Measurements from ENCODE around the gene CLEC4G.

Gene CLEC4G

GRCh38 chr19:7704280-7705060 is 27.4 kb downstream of the CLEC4G start:
- peaks cover 66 to 100% of the 10 kb centered on the region in 2 donors for H3K4me1 Mint-ChIP-seq
- peak overlapping the region in 1 of 2 donors; percentile 40 for H3K4me3 Mint-ChIP-seq
- H3K36me3 Mint-ChIP-seq = peaks cover 42 to 61% of the 10 kb centered on the region in 2 donors
- H3K27ac Mint-ChIP-seq = peak overlapping the region; percentile 99
- no peaks in the 10 kb centered on the region for H3K27me3 Mint-ChIP-seq
- DNase-seq = no peak
- H3K9me3 Mint-ChIP-seq = peaks cover 9 to 11% of the 10 kb centered on the region in 2 donors
- ATAC-seq (replicated peaks) = no peak

DNA sequence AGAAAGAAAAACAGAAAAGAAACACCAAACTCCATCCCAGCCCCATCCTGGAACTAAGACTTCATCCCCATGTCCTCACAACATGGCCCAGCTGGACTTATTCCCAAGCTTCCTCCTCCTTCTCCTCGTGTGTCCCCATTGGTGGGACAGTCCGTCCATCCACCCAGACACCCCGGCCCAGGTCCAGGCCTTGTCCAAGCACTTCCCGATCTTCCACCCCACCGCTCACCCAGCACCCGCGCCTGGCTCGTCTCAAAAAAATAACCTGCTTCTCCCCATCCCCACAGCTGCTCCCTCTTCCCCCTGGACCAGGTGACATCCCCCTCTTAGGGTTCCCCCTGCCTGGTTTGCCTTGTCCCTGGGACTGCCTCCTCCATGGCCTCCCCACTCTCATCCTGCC is 28.6 kb downstream of the CLEC4G start:
- H3K27ac Mint-ChIP-seq = peak overlapping the region; percentile 99
- ATAC-seq (replicated peaks) = no peak
- peaks cover 63 to 99% of the 10 kb centered on the region in 2 donors for H3K4me1 Mint-ChIP-seq
- peaks cover 50 to 64% of the 10 kb centered on the region in 2 donors for H3K36me3 Mint-ChIP-seq
- no peaks in the 10 kb centered on the region for H3K27me3 Mint-ChIP-seq
- peaks cover 7% of the 10 kb centered on the region in 2 donors for H3K9me3 Mint-ChIP-seq
- no peak for DNase-seq
- H3K4me3 Mint-ChIP-seq = peak overlapping the region; percentile 54 to 69

DNA sequence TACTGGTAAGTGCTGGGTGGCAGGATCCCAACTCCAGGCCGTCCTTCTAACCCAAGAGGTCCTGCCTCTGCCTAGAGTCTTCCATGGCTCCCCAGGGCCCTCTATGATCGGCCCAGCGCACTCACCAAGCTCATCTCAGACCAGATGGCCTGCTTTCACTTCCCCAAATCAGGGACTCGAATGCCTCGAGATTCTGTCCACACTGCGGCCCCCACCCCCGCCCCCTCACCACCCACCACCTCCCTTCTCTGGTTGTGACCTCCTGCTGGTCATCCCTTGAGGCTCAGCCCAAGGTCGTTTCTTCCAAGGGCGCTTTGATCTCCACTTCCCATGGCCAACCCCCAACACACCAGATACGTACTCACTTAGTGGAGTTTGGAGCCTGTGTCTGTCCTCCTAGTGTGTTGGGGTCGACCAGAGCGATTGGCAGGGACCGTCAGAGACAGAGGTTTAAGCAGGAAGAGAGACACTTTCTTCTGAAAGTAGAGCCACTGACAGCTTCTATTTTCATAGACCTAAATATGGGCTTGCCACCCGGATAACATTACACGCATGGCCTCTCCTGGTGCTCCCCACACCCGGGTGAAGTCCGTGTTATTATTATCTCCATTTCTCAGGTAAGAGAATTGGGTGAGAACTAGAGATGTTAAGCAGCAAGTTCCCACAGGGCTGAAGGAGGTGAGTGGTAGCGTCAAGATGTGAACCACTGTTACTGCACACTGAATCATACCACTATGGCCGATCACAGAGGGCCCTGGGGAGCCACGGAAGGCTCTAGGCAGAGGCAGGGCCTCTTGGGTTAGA is 30.1 kb downstream of the CLEC4G start, which contains the start of gene FCER2:
Gene FCER2 (minus strand): TSS at position 478 of the 804 bp plus-strand sequence. CDS start 2,371 bp downstream, outside the sequence.
- ATAC-seq (replicated peaks) = peak; percentile 64 to 72
- H3K27ac Mint-ChIP-seq = peak within 1 kb of the TSS; percentile 99

GRCh38 chr19:7701049-7701653 is 30.8 kb downstream of the CLEC4G start:
- H3K36me3 Mint-ChIP-seq = peaks cover 64 to 80% of the 10 kb centered on the region in 2 donors
- no peak for DNase-seq
- H3K27ac Mint-ChIP-seq = peak overlapping the region; percentile 99
- peaks cover 59 to 99% of the 10 kb centered on the region in 2 donors for H3K4me1 Mint-ChIP-seq
- ATAC-seq (replicated peaks) = no peak
- H3K9me3 Mint-ChIP-seq = peaks cover 3 to 6% of the 10 kb centered on the region in 2 donors
- H3K4me3 Mint-ChIP-seq = no peak overlapping the region
- no peaks in the 10 kb centered on the region for H3K27me3 Mint-ChIP-seq

More for the DNA sequence above, 30.1 kb downstream of the CLEC4G start, which contains the start of gene FCER2:
- Mint-ChIP-seq H3K4me1 (peaks cover 61 to 99% of the 10 kb centered on the region in 2 donors), H3K36me3 (peaks cover 62 to 78% of the 10 kb centered on the region in 2 donors), H3K4me3 (no peak within 1 kb of the TSS), H3K27me3 (no peaks in the 10 kb centered on the region), H3K9me3 (peaks cover 7% of the 10 kb centered on the region in 2 donors)
- DNase-seq = peak; percentile 86

GRCh38 chr19:7699417-7700401 is 32.2 kb downstream of the CLEC4G start:
- Mint-ChIP-seq H3K4me3 (no peak overlapping the region), H3K27me3 (no peaks in the 10 kb centered on the region), H3K36me3 (peaks cover 70 to 86% of the 10 kb centered on the region in 2 donors), H3K9me3 (peaks cover 3 to 6% of the 10 kb centered on the region in 2 donors), H3K4me1 (peaks cover 51 to 91% of the 10 kb centered on the region in 2 donors), H3K27ac (peak overlapping the region; percentile 99)
- ATAC-seq (replicated peaks) (peak; percentile 39 to 46), DNase-seq (peak; percentile 81)

DNA sequence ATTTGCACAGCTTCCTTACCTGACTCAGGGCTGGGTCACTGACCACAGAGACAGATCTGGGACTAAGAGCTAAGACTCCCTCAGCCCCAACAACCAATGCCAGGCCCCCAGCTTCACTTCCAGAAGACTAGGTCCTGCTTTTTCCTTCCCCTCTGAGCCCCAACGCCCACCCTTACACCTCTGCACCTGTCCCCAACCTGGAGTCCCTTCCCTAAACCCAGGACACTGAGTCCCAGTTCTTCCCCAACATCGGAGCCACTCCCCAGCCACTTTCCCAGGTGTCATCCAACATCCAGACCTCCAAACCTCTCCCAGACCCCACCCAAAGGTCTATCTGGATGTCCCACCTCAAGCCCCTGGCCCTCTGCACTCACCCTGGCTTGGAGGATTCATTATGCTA is 32.9 kb downstream of the CLEC4G start:
- no peaks in the 10 kb centered on the region for H3K27me3 Mint-ChIP-seq
- DNase-seq (no peak), ATAC-seq (replicated peaks) (no peak)

GRCh38 chr19:7698583-7698982 is 33.3 kb downstream of the CLEC4G start:
- H3K4me1 Mint-ChIP-seq = peaks cover 47 to 89% of the 10 kb centered on the region in 2 donors

More for the DNA sequence above, 32.9 kb downstream of the CLEC4G start:
- Mint-ChIP-seq H3K36me3 (peaks cover 76 to 93% of the 10 kb centered on the region in 2 donors), H3K9me3 (peaks cover 3 to 6% of the 10 kb centered on the region in 2 donors), H3K4me1 (peaks cover 51 to 91% of the 10 kb centered on the region in 2 donors), H3K27ac (peak overlapping the region; percentile 99), H3K4me3 (no peak overlapping the region)

GRCh38 chr19:7697721-7698287 is 34.1 kb downstream of the CLEC4G start:
- peaks cover 43 to 81% of the 10 kb centered on the region in 2 donors for H3K4me1 Mint-ChIP-seq
- DNase-seq = no peak
- H3K9me3 Mint-ChIP-seq = peaks cover 3 to 6% of the 10 kb centered on the region in 2 donors
- peaks cover 75 to 87% of the 10 kb centered on the region in 2 donors for H3K36me3 Mint-ChIP-seq
- H3K27ac Mint-ChIP-seq = peak overlapping the region; percentile 99
- H3K27me3 Mint-ChIP-seq = no peaks in the 10 kb centered on the region
- no peak overlapping the region for H3K4me3 Mint-ChIP-seq
- no peak for ATAC-seq (replicated peaks)

More at GRCh38 chr19:7698583-7698982, 33.3 kb downstream of the CLEC4G start:
- H3K36me3 Mint-ChIP-seq = peaks cover 75 to 91% of the 10 kb centered on the region in 2 donors
- DNase-seq = no peak
- ATAC-seq (replicated peaks) = no peak
- no peaks in the 10 kb centered on the region for H3K27me3 Mint-ChIP-seq
- no peak overlapping the region for H3K4me3 Mint-ChIP-seq
- peak overlapping the region; percentile 99 for H3K27ac Mint-ChIP-seq
- H3K9me3 Mint-ChIP-seq = peaks cover 3 to 6% of the 10 kb centered on the region in 2 donors

DNA sequence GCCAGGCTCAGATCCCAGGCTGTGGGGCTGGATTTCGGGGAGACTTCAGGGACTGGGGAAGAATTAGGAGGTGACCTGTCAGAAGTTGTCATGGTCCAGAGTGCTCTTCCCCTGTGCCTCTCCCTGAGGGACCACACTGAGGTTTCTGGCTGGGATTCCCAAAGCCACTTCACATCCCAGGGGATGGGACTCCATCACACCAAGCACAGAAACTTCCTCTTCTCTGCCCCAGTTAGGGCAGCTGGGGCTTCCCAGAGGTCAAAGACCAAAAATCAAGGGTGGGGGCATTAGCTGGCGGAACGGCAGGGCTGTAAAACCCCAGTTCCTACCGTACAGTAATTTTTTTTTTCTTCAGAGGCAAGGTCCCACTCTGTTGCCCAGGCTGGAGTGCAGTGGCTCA is 37.4 kb downstream of the CLEC4G start:
- ATAC-seq (replicated peaks) = peak; percentile 51 to 54
- H3K27me3 Mint-ChIP-seq = no peaks in the 10 kb centered on the region
- H3K27ac Mint-ChIP-seq = no peak overlapping the region
- peaks cover 0 to 2% of the 10 kb centered on the region in 2 donors for H3K9me3 Mint-ChIP-seq
- peaks cover 25 to 55% of the 10 kb centered on the region in 2 donors for H3K4me1 Mint-ChIP-seq
- no peak overlapping the region for H3K4me3 Mint-ChIP-seq
- DNase-seq = peak; percentile 80
- H3K36me3 Mint-ChIP-seq = peaks cover 48 to 60% of the 10 kb centered on the region in 2 donors

DNA sequence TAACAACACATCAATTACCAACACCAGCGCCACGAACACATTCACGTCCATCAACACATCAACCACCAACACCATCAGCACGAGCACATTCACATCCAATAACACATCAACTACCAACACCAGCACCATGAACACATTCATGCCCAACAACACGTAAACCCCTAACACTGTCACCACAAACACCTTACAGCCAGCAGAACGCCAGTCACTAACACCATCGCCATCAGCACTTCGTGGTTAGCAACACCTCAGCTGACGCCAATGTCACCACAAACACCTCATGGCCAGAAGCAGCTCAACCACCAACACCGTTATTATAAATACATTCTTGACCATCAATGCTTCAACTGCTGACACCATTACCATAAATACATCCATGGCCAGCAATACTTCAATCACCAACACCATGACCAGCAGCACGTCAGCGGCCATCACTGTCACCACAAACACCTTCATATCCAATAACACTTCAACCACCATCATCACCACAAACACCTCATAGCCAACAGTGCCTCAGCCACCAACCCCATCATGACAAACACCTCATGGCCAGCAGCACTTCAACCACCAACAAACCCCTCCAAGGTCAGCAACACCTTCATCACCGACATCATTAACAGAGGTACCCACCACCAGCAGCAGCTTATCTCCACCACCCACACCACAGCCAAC is 39.4 kb downstream of the CLEC4G start:
- H3K4me1 Mint-ChIP-seq = peaks cover 20 to 36% of the 10 kb centered on the region in 2 donors
- no peak overlapping the region for H3K4me3 Mint-ChIP-seq
- no peak overlapping the region for H3K27ac Mint-ChIP-seq
- peaks cover 37 to 52% of the 10 kb centered on the region in 2 donors for H3K36me3 Mint-ChIP-seq
- peaks cover 0 to 2% of the 10 kb centered on the region in 2 donors for H3K9me3 Mint-ChIP-seq
- H3K27me3 Mint-ChIP-seq = no peaks in the 10 kb centered on the region
- DNase-seq (no peak), ATAC-seq (replicated peaks) (no peak)

DNA sequence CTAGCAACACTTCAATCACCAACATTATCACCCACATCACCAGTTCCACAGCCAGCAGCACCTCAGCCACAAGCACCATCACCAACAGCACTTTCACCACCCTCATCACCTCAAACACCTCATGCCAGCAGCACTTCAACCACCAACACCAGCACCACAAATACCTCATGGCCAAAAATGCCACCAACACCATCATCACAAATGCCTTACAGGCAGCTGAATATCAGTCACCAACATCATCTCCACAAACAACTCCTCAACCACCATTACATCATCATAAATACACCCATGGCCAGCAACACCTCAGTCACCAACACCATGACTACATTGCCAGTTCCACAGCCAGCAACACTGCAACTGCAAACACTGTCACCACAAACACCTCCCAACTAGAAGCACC is 40.4 kb downstream of the CLEC4G start:
- Mint-ChIP-seq H3K4me3 (no peak overlapping the region), H3K9me3 (peaks cover 0 to under 1% of the 10 kb centered on the region in 2 donors), H3K27ac (no peak overlapping the region), H3K27me3 (no peaks in the 10 kb centered on the region), H3K4me1 (peaks cover 16 to 32% of the 10 kb centered on the region in 2 donors), H3K36me3 (peaks cover 31 to 48% of the 10 kb centered on the region in 2 donors)
- ATAC-seq (replicated peaks) (no peak), DNase-seq (no peak)

DNA sequence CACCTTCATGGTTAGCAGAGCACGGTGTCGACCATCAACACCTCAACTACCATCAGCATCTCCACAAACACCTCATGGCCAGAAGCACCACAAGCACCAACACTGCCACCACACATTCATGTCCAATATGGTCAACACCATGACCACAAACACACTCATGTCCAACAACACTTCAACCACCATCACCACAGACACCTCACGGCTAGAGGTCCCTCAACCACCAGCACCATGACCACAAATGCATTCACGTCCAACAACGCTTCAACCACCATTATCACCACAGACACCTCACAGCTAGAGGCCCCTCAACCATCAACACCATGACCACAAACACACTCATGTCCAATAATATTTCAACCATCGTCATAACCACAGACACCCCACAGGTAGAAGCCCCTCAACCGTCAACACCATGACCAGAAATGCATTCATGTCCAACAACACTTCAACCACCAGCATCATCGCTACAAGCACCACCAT is 41.1 kb downstream of the CLEC4G start:
- no peaks in the 10 kb centered on the region for H3K9me3 Mint-ChIP-seq
- no peak overlapping the region for H3K27ac Mint-ChIP-seq
- H3K27me3 Mint-ChIP-seq = no peaks in the 10 kb centered on the region
- ATAC-seq (replicated peaks) (no peak), DNase-seq (no peak)
- H3K4me3 Mint-ChIP-seq = no peak overlapping the region
- peaks cover 19 to 36% of the 10 kb centered on the region in 2 donors for H3K4me1 Mint-ChIP-seq
- H3K36me3 Mint-ChIP-seq = peaks cover 34 to 46% of the 10 kb centered on the region in 2 donors

Data from stimulated activated naive B cell treated with anti-CD40 and anti-IgM and Interleukin-4, amounts not matched to agents 10 μg/mL and 1 μg/mL and 100 μg/mL, for 72 hours (primary cell).